HG03575 (cell line): ENCODE data around the gene NUCB1.
"Not testable (repeated sequence)": the region's sequence is repeated elsewhere in the genome, so short reads cannot be mapped to it uniquely, and the experiment has no call there.

Source experiments
- ATAC-seq: cut with Tn5 transposase; IDR thresholded peaks from one replicate; pipeline ENCODE4 v1.9.1; 2021; ENCODE audit not compliant: unreplicated experiment, insufficient number of reproducible peaks, low FRiP score; ENCODE audit errors: extremely low read depth

The NUCB1 gene

GRCh38 chr19:48899781-48900476 lies at the start of gene NUCB1:
Gene NUCB1 (plus strand): TSS chr19:48900312. CDS start chr19:48900797, 485 bp downstream.
- no peak for ATAC-seq

GRCh38 chr19:48852292-48852691 lies 47.8 kb upstream of the NUCB1 start:
- ATAC-seq, result no peak

GRCh38 chr19:48853483-48853882 lies 46.6 kb upstream of the NUCB1 start:
- ATAC-seq, result no peak

GRCh38 chr19:48854103-48854502 lies 46.0 kb upstream of the NUCB1 start:
- ATAC-seq, result no peak

GRCh38 chr19:48856921-48857320 lies 43.2 kb upstream of the NUCB1 start:
- ATAC-seq, result no peak

GRCh38 chr19:48858984-48859710 lies 41.0 kb upstream of the NUCB1 start:
- no peak for ATAC-seq

GRCh38 chr19:48859711-48860572 lies 40.2 kb upstream of the NUCB1 start:
- no peak for ATAC-seq

- ATAC-seq, result no peak
These were observed 38.8 kb upstream of the NUCB1 start for GRCh38 chr19:48861313-48861712.

GRCh38 chr19:48862827-48863226 lies 37.3 kb upstream of the NUCB1 start:
- no peak for ATAC-seq

- ATAC-seq, result no peak
These were observed 33.4 kb upstream of the NUCB1 start for GRCh38 chr19:48866692-48867091.

GRCh38 chr19:48867123-48867745 lies 32.9 kb upstream of the NUCB1 start:
- no peak for ATAC-seq

GRCh38 chr19:48867746-48868113 lies 32.4 kb upstream of the NUCB1 start:
- ATAC-seq, result no peak

GRCh38 chr19:48868114-48868886 lies 31.8 kb upstream of the NUCB1 start, which contains the start of gene PLEKHA4:
Gene PLEKHA4 (minus strand): TSS chr19:48868617. CDS start chr19:48867620, 997 bp downstream.
- no peak for ATAC-seq

- no peak for ATAC-seq
These were observed 30.1 kb upstream of the NUCB1 start for GRCh38 chr19:48870048-48870447.

GRCh38 chr19:48871471-48872181 lies 28.5 kb upstream of the NUCB1 start:
- not testable (repeated sequence) for ATAC-seq

GRCh38 chr19:48872182-48872883 lies 27.8 kb upstream of the NUCB1 start, which contains the start of gene PPP1R15A:
Gene PPP1R15A (plus strand): TSS chr19:48872421. CDS start chr19:48873234, 813 bp downstream.
- ATAC-seq, result no peak

- ATAC-seq, result no peak
These were observed 27.1 kb upstream of the NUCB1 start for GRCh38 chr19:48872884-48873475.
